ENCODE results near the gene PLEK2. TPM values are rescaled to one million over a fixed set of nuclear protein-coding genes. Genes with fewer than 3 reads are reported as not detected.

Gene PLEK2
- total RNA-seq, 1 experiment from 2014 or later = 46.0 TPM

- intact Hi-C loops (cut with micrococcal nuclease; ENCODE audit: unreplicated experiment) = no loop called here
- ChIA-PET POLR2A (ENCODE audit: unreplicated experiment) (no interaction called here), CTCF (interaction anchor here (3.1 kb wide), 1 partner anchor 141 kb away, joined by 44 read pairs; no protein-coding TSS in a partner anchor)
- H3K9me2 ChIP-seq (ENCODE audit: insufficient read depth) = no peaks in the 10 kb centered on the region
- H4K20me1 ChIP-seq (ENCODE audit: insufficient read depth) = no peaks in the 10 kb centered on the region
- no peak overlapping the region; the same call in 1 of the 2 replicates for H3K4me2 ChIP-seq
- H3K9me3 ChIP-seq (ENCODE audit: insufficient read depth, low read depth) = no peaks in the 10 kb centered on the region
- BruUV-seq (replicated peaks) = no TSS peak
- H3K36me3 ChIP-seq (ENCODE audit: low read depth) = no peaks in the 10 kb centered on the region
- H3K4me3 ChIP-seq = no peak overlapping the region
- no peaks in the 10 kb centered on the region for H3K27me3 ChIP-seq (ENCODE audit: insufficient read depth, low read depth)
- H3K27ac ChIP-seq = peak overlapping the region; percentile 80
- no peaks in the 10 kb centered on the region for H3K79me2 ChIP-seq (ENCODE audit: low read depth)
- H3F3A ChIP-seq (ENCODE audit: insufficient read depth, low read depth) = peaks cover 4% of the 10 kb centered on the region; the same call in 1 of the 2 replicates
- TF ChIP-seq EZH2 (IDR thresholded peaks at IDR 0.05; ENCODE audit: low read depth) = no peak
- TF ChIP-seq, protein P1, sequence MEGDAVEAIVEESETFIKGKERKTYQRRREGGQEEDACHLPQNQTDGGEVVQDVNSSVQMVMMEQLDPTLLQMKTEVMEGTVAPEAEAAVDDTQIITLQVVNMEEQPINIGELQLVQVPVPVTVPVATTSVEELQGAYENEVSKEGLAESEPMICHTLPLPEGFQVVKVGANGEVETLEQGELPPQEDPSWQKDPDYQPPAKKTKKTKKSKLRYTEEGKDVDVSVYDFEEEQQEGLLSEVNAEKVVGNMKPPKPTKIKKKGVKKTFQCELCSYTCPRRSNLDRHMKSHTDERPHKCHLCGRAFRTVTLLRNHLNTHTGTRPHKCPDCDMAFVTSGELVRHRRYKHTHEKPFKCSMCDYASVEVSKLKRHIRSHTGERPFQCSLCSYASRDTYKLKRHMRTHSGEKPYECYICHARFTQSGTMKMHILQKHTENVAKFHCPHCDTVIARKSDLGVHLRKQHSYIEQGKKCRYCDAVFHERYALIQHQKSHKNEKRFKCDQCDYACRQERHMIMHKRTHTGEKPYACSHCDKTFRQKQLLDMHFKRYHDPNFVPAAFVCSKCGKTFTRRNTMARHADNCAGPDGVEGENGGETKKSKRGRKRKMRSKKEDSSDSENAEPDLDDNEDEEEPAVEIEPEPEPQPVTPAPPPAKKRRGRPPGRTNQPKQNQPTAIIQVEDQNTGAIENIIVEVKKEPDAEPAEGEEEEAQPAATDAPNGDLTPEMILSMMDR (conservative IDR thresholded peaks at IDR 0.05) = no peak
- peaks cover 29% of the 10 kb centered on the region for H3K4me1 ChIP-seq (replicated peaks; ENCODE audit: insufficient read depth)
- no peak overlapping the region for H2AFZ ChIP-seq
- no peak for DNase-seq
Observed at GRCh38 chr14:67429510-67430205, 17.7 kb upstream of the PLEK2 start.

DNA sequence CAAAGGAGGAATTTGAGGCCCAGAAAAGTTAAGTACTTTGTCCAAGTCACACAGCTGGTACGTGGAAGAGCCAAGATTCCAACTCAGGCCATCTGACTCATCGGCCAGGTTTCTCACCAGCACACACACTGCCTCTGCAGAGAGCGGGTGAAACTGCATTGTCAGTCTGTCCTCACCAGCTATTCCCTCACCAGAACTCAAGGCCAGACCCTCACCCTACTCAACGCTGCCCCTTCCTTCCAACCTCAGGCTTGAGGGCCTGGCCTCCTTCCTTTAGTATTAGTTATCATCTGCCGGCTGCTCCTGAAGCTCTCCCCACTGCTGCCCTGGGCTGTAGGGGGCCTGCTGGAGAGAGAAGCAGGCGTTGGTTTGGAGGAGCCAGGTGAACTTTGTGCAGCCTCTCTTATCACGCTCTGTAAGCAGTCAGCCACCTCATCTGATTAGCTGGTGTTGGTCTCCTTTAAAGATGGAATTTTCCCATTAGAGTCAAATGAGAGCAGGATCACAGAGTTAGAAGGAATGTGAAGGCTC, 16.6 kb upstream of the PLEK2 start:
- intact Hi-C loops (cut with micrococcal nuclease; ENCODE audit: unreplicated experiment) = no loop called here

GRCh38 chr14:67426983-67427606, 15.1 kb upstream of the PLEK2 start:
- H3F3A ChIP-seq (ENCODE audit: insufficient read depth, low read depth) = peaks cover 4% of the 10 kb centered on the region; the same call in 1 of the 2 replicates
- no peak overlapping the region for H3K27ac ChIP-seq
- POLR2A ChIA-PET (ENCODE audit: unreplicated experiment) = interaction anchor here (0.6 kb wide), 3 partner anchors 15 to 205 kb away, joined by 3 to 30 read pairs (median 4); partner anchors contain the start of gene PLEK2
- DNase-seq = peak; percentile 74 to 76
- H4K20me1 ChIP-seq (ENCODE audit: insufficient read depth) = no peaks in the 10 kb centered on the region
- no peaks in the 10 kb centered on the region for H3K36me3 ChIP-seq (ENCODE audit: low read depth)
- intact Hi-C loops (cut with micrococcal nuclease; ENCODE audit: unreplicated experiment) = loop anchor here (1.0 kb wide), 4 partner anchors 99 to 277 kb away; no protein-coding TSS in a partner anchor
- CTCF ChIA-PET = interaction anchor here (0.6 to 3.3 kb wide), 11 partner anchors 13 to 277 kb away, joined by 3 to 44 read pairs (median 4); partner anchors contain the start of gene PLEK2
- no peaks in the 10 kb centered on the region for H3K79me2 ChIP-seq (ENCODE audit: low read depth)
- H2AFZ ChIP-seq = no peak overlapping the region
- no peaks in the 10 kb centered on the region for H3K9me2 ChIP-seq (ENCODE audit: insufficient read depth)
- H3K4me3 ChIP-seq = no peak overlapping the region
- H3K4me2 ChIP-seq = peak overlapping the region; percentile 29; the same call in 1 of the 2 replicates
- BruUV-seq (replicated peaks) = no TSS peak
- H3K27me3 ChIP-seq (ENCODE audit: insufficient read depth, low read depth) = no peaks in the 10 kb centered on the region
- H3K4me1 ChIP-seq (replicated peaks; ENCODE audit: insufficient read depth) = peaks cover 29% of the 10 kb centered on the region
- TF ChIP-seq EZH2 (IDR thresholded peaks at IDR 0.05; ENCODE audit: low read depth) = no peak
- TF ChIP-seq, protein P1 (conservative IDR thresholded peaks at IDR 0.05) = peak; percentile 93
- H3K9me3 ChIP-seq (ENCODE audit: insufficient read depth, low read depth) = no peaks in the 10 kb centered on the region

More for the DNA sequence above, 16.6 kb upstream of the PLEK2 start:
- no peaks in the 10 kb centered on the region for H3K36me3 ChIP-seq (ENCODE audit: low read depth)
- no TSS peak for BruUV-seq (replicated peaks)
- POLR2A ChIA-PET (ENCODE audit: unreplicated experiment) = interaction anchor here (0.6 kb wide), 1 partner anchor 267 kb away, joined by 4 read pairs; the partner anchor contains the start of gene RDH11
- peaks cover 29% of the 10 kb centered on the region for H3K4me1 ChIP-seq (replicated peaks; ENCODE audit: insufficient read depth)
- no peaks in the 10 kb centered on the region for H3K9me3 ChIP-seq (ENCODE audit: insufficient read depth, low read depth)
- H2AFZ ChIP-seq = 0 out of 2 replicates have a peak overlapping the region, but pooled peaks have one; percentile 55
- peaks cover 4% of the 10 kb centered on the region; the same call in 1 of the 2 replicates for H3F3A ChIP-seq (ENCODE audit: insufficient read depth, low read depth)
- no peaks in the 10 kb centered on the region for H4K20me1 ChIP-seq (ENCODE audit: insufficient read depth)
- H3K9me2 ChIP-seq (ENCODE audit: insufficient read depth) = no peaks in the 10 kb centered on the region
- CTCF ChIA-PET = interaction anchor here (0.8 to 3.3 kb wide), 5 partner anchors 82 to 276 kb away, joined by 3 to 44 read pairs (median 15); no protein-coding TSS in a partner anchor
- H3K79me2 ChIP-seq (ENCODE audit: low read depth) = no peaks in the 10 kb centered on the region
- H3K4me3 ChIP-seq = no peak overlapping the region
- H3K27ac ChIP-seq = peak overlapping the region; percentile 80
- peak overlapping the region; percentile 55 for H3K4me2 ChIP-seq
- peak; percentile 34 to 84 for DNase-seq
- no peaks in the 10 kb centered on the region for H3K27me3 ChIP-seq (ENCODE audit: insufficient read depth, low read depth)
- TF ChIP-seq, protein P1 (conservative IDR thresholded peaks at IDR 0.05) = no peak
- TF ChIP-seq EZH2 (IDR thresholded peaks at IDR 0.05; ENCODE audit: low read depth) = no peak
